GM13976 (cell line): ENCODE results near the gene PI4KA.

Experiments
- DNase-seq: peaks from one replicate; pipeline ENCODE4 v3.0.0; 2012; ENCODE audit warnings: low spot score
- CTCF ChIP-seq: IDR thresholded peaks from 2 replicates; pipeline ENCODE4 v1.5.1; 2012; ENCODE audit warnings: borderline replicate concordance, mild to moderate bottlenecking; ENCODE audit not compliant: insufficient read depth; ENCODE audit errors: extremely low read depth, missing control alignments, control extremely low read depth
- in situ Hi-C: fragments of 300-500 bp; cut with MboI; formaldehyde crosslinking; loops from one replicate; pipeline ENCODE4 v1.12.0; 2022; ENCODE audit warnings: low sequenced_read_pairs, mixed read lengths, inconsistent platforms; ENCODE audit not compliant: unreplicated experiment

PI4KA gene

GRCh38 chr22:20783300-20783673, 75.3 kb downstream of the PI4KA start:
- no peak for TF ChIP-seq CTCF
- in situ Hi-C loops = loop anchor here (25.0 kb wide), 1 partner anchor 171 kb away; no protein-coding TSS in a partner anchor
- DNase-seq = no peak

GRCh38 chr22:20782596-20783299, 75.9 kb downstream of the PI4KA start:
- TF ChIP-seq CTCF = no peak
- in situ Hi-C loops = loop anchor here (25.0 kb wide), 1 partner anchor 170 kb away; no protein-coding TSS in a partner anchor
- no peak for DNase-seq

- no peak for TF ChIP-seq CTCF
- in situ Hi-C loops = loop anchor here (25.0 kb wide), 1 partner anchor 170 kb away; no protein-coding TSS in a partner anchor
- no peak for DNase-seq
Measured at GRCh38 chr22:20782083-20782482, 76.5 kb downstream of the PI4KA start.

- no peak for TF ChIP-seq CTCF
- DNase-seq = no peak
- in situ Hi-C loops = loop anchor here (25.0 kb wide), 1 partner anchor 169 kb away; no protein-coding TSS in a partner anchor
Measured at GRCh38 chr22:20781272-20781990, 77.2 kb downstream of the PI4KA start.

GRCh38 chr22:20779818-20780158, 78.8 kb downstream of the PI4KA start:
- DNase-seq = no peak
- in situ Hi-C loops = loop anchor here (25.0 kb wide), 1 partner anchor 167 kb away; no protein-coding TSS in a partner anchor
- TF ChIP-seq CTCF = no peak

GRCh38 chr22:20779014-20779817, 79.4 kb downstream of the PI4KA start:
- no peak for TF ChIP-seq CTCF
- no peak for DNase-seq
- in situ Hi-C loops = loop anchor here (25.0 kb wide), 1 partner anchor 167 kb away; no protein-coding TSS in a partner anchor
